Left colon (tissue), 2 donors: ENCODE measurements around the gene TCF7. TPM values are rescaled to one million over a fixed set of nuclear protein-coding genes. Genes with fewer than 3 reads are reported as not detected.

Source experiments
- ATAC-seq: fragments of 200-7000 bp; cut with Tn5 transposase; one replicate; pipeline ENCODE4 v1.9.1; 2020; ENCODE audit warnings: mild to moderate bottlenecking, moderate library complexity
- DNase-seq, 2 donors: peaks; one replicate each; pipeline ENCODE4 v3.0.0-alpha.2; 2020
- intact Hi-C, 2 donors: fragments of 100-400 bp; cut with DNase I in 1 of 2; cut with micrococcal nuclease in 1 of 2; formaldehyde crosslinking; loops; one replicate each; pipeline versions ENCODE4 v1.11.2 to v1.14.0; 2022; cut with DNase I, micrococcal nuclease
- total RNA-seq, 2 donors: library from RNA; stranded (reverse); fragmentation: NEBNext Ultra II Directional; extraction: Animal tissue kit (Norgen Biotek cat#: 25700); gene quantifications; one replicate each; pipeline ENCODE4 v1.2.1, GENCODE V29; 2021
- donor health status: DM: no; HTN: no; CAD: no.
- donor health status: DM: yes; HTN: yes; CAD: no.

TCF7 gene
- total RNA-seq, 2 donors from 2014 or later = 3.0 to 6.0 TPM

- intact Hi-C loops = no loop called here
- DNase-seq = no peak
- no peak for ATAC-seq
Measured at GRCh38 chr5:134153241-134153640, 38.8 kb downstream of the TCF7 start.

DNA sequence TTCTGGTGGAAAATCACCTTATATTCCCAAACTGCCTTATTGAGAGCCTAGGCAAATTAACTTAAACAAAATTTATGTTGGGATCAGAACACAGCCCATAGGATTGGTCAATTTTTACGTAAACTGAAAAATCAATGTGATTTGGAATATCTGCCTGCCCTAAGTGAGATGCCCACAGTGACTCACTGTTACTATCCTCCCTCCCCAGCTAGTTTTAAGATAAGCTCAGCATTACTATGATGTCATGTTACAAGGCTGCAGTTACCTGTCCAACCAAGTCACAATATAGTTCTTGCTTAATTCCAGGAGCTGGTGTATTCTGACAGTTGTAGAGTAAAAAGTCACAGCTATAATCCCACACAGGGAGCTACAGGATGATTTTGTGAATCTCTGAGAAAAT is 39.2 kb downstream of the TCF7 start:
- DNase-seq (no peak), ATAC-seq (no peak)
- intact Hi-C loops = no loop called here

GRCh38 chr5:134161513-134162395 is 47.3 kb downstream of the TCF7 start:
- ATAC-seq (no peak), DNase-seq (no peak)
- intact Hi-C loops = no loop called here

DNA sequence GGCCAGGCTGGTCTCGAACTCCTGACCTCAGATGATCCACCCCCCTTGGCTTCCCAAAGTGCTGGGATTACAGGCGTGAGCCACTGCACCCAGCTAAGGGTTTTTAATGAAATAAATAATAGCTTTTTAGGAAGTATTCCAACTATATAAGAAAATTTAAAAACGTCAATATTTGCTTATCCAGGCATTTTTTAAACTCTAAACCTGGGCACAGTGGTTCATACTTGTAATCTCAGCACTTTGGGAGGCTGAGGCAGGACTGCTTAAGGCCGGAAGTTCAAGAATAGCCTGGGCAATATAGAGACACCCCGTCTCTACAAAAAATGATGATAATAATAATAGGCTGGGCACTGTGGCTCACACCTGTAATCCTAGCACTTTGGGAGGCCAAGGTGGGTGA is 48.1 kb downstream of the TCF7 start:
- intact Hi-C loops = no loop called here

DNA sequence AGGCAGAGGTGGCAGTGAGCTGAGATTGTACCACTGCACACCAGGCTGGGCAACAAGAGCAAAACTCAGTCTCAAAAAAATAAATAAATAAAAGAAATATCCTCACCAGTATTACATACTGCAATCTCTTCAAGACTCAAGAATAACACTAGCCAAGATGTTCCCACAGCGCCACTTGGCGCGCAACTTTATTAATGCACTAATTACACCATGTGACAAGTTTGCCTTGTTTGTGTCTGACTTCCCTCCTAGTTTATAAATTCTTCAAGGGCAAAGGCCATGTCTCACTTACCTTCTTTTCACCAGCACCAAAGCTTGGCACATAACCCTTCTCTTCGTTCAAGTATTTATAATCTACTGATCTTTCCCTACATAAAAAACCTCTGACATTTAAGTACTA is 57.5 kb downstream of the TCF7 start:
- DNase-seq = peak; percentile 64 to 78
- ATAC-seq = peak; percentile 49
- intact Hi-C loops = no loop called here

More for the DNA sequence above, 48.1 kb downstream of the TCF7 start:
- DNase-seq (no peak), ATAC-seq (no peak)

- intact Hi-C loops = no loop called here
- ATAC-seq = no peak
- DNase-seq = no peak
Measured at GRCh38 chr5:134174841-134175839, 60.7 kb downstream of the TCF7 start.

DNA sequence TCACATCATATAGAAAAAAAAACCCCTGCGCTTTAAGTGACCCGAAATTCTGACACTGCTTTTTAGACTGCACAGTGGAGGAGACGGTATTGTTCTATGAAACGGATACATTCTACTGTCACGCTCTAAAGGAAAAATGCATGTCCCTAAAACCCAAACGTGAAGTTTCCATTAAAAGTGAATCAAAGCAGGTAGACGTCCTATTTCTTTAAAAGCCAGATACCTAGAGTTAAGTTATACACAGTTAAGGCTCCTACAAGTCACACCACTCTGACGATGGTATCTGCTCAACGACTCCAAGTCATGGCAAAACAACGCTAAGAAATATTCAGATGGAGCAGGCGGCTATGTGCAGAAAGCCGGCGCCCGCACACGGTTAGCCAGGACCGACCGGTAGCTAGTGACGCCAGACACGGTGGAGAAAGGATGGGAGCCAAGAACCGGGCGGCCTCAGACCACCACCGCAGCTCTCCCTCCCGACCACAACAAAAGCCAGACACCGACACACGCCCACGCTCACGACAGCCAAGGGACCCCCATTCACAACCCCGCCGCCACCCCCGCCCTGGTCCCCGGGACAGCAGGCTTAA is 61.5 kb downstream of the TCF7 start:
- intact Hi-C loops = no loop called here
- ATAC-seq (peak; percentile 15), DNase-seq (peak; percentile 39 to 60)

DNA sequence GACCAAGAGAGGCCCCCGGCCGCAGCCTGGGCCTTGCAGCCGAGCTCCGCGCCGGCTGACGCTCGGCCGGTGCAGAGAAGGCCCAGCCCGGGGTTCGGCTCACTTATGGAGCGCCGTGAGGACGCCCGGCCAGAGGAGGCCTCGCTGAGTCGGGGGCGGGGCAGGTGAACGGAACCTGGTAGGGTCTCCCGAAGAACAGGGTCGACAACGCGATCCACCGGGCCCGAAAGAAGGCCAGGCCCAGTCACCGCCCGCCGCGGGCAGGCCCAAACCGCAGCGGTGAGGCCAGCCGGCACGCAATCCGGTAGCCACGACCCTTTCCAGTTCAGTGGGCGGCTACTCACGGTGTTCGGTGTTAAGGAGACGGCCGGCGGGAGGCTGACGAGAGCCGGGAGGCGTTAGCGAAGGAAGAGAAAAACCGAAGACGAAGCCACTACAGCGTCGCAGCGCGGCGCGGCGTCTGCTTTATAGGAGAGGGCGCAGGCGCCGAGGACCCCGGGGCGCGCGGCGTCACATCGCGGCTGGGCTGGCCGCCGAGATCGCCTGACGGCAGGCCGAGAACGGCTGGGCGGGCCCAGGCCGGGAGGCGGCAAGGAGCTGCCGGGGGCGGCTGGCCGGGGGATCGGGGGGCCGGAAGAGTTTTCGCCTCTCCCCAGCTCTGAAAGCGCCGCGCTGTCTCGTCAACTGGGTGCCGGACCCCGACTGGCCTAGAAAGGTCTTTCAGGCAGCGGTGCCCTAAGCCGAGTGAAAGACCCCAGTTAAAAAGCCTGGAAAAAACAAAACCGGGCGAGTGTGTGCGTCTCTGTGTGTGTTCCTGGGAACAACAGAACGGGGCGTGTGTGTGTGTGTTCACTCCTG is 62.3 kb downstream of the TCF7 start, which contains the start of gene SKP1:
SKP1 (minus strand) TSS at position 440 of the 858 bp plus-strand sequence. CDS start 2,928 bp downstream, outside the sequence.
- peak; percentile 76 to 88 for DNase-seq
- ATAC-seq = peak; percentile 67
- intact Hi-C loops = no loop called here

GRCh38 chr5:134177369-134178095 is 63.1 kb downstream of the TCF7 start:
- peak; percentile 85 to 93 for DNase-seq
- ATAC-seq = peak; percentile 78
- intact Hi-C loops = no loop called here

DNA sequence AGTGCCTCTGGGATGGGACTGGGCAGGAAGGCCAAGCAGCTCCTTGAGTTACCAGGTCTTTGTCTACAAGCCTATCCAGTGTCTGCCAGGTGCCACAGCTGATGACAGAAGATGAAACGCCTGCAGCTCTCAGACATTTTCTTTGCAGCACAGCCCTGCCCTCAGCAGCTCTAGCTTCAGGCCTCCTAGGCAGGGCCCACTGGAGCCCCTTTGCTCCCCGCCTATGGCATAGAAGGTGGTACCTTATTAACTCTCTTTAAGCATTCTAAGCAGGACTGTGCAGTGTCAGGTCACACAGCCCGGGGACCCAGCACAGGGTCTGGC is 63.6 kb downstream of the TCF7 start:
- ATAC-seq (no peak), DNase-seq (no peak)
- intact Hi-C loops = no loop called here

- DNase-seq (no peak), ATAC-seq (peak; percentile 60)
- intact Hi-C loops = loop anchor here in 1 of 2 donors (5.0 kb wide), 1 partner anchor 109 kb away; no protein-coding TSS in a partner anchor
Measured at GRCh38 chr5:134183481-134183880, 69.0 kb downstream of the TCF7 start.

DNA sequence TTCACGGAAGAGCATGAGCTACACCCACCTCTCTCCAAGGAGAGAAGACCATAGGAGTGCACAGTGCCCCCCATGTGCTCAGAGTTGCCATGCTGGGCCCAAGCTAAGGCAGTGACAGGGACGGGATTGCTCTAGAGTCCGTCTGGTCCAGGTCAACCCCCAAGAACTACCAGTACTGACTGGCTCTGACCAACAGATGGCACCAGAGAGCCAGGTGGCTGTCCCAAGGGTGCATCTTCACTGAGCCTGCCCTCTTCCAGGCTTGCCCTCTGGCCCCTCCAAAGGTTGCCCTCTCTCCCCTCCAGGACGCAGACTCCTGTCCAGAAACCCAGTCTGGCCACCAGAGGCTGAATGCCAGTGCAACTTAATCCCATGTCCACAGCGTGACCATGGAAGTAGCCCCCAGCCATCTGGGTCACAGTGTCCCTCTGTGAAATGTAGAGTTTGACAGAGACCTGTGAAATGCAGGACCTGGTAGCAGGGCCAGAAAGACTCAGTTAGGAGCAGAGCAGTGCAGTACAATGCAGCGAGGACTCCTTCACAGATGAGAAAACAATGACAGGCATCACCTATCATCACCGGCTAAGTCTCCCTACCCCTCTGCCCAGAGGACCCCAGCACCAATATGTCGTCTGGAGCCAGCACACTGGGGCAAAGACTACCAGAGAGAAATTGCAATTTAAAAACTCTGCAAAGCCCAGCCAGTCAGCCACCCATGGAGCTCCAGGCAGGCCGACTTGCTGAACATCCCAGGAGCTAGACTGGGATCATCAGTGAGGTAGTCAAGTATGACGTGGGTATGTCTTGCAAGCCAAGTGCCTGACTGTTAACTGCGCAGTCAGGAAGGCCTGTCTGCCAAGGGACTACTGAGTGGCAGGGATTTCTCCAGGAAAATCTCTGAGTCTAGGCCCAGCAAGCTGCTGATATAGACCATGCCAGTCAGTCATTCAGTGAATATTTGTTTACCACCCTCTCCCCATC is 70.0 kb downstream of the TCF7 start:
- DNase-seq = peak; percentile 64 to 73
- ATAC-seq = peak; percentile 87
- intact Hi-C loops = loop anchor here (5.0 kb wide), 2 partner anchors 103 to 108 kb away; no protein-coding TSS in a partner anchor

- DNase-seq = no peak
- no peak for ATAC-seq
- intact Hi-C loops = loop anchor here in 1 of 2 donors (5.0 kb wide), 1 partner anchor 99 kb away; no protein-coding TSS in a partner anchor
Measured at GRCh38 chr5:134188092-134188491, 73.6 kb downstream of the TCF7 start.

GRCh38 chr5:134189031-134189430 is 74.5 kb downstream of the TCF7 start:
- DNase-seq (no peak), ATAC-seq (no peak)
- intact Hi-C loops = loop anchor here in 1 of 2 donors (5.0 kb wide), 1 partner anchor 98 kb away; no protein-coding TSS in a partner anchor

GRCh38 chr5:134195666-134196065 is 81.2 kb downstream of the TCF7 start:
- DNase-seq (no peak), ATAC-seq (no peak)

More at GRCh38 chr5:134195666-134196065, 81.2 kb downstream of the TCF7 start:
- intact Hi-C loops = loop anchor here in 1 of 2 donors (10.0 kb wide), 1 partner anchor 389 kb away; no protein-coding TSS in a partner anchor
